ENCODE results near the gene NDUFA1.
"Not testable (repeated sequence)": the region's sequence is repeated elsewhere in the genome, so short reads cannot be mapped to it uniquely, and the experiment has no call there.

Gene NDUFA1

DNA sequence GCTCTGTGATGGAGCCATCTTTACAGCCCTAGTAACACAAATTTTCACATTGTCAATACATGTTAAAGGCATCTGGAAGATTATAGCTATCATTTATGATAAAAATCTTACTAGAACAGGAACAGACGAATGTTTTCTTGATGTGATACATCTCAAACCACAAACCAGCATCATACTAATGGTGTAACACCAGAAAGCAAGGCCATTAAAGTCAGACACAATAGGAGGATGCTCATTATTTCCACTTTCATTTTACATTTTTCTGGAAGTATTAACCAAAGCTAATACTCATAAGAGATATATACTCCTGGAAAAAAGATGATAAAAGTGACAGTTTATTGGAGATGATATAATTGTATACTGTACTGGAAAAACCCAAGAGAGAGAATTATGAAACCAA is 29.3 kb downstream of the NDUFA1 start:
- no peak for DNase-seq (ENCODE audit: low read depth in 4 of 4, low spot score in 1 of 4)

DNA sequence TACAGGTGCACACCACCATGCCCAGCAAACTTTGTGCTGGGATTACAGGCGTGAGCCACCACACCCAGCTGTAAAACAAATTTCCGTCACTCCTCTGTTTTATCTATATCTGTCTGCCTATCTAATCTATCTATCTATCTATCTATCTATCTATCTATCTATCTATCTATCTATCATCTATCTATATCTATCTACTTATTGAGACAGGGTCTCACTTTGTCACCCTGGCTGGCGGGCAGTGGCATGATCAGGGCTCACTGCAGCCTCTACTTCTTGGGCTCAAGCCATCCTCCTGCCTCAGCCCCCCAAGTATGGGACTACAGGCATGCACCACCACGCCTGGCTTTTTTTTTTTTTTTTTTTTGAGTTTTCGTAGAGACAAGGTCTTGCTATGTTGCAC is 44.7 kb downstream of the NDUFA1 start:
- DNase-seq (ENCODE audit: low read depth in 4 of 4, low spot score in 1 of 4): no peak

DNA sequence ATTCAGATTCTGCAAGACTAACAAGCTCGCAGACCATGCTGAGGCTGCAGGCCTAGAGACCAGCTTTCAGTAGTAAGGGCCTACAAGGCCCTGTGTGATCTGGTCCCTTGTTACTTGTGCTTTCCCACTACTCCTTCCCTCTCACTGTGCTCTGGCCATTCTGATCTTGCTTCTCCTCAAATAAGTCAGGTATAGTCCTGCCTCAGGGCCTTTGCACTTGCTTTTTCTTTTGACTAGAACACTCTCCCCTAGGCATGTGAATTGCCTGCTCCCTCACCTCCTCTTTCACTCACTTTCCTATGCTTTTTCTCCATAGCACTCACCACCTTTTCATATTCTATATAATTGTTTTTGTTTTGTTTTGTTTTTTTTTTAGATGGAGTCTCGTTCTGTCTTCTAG is 46.2 kb downstream of the NDUFA1 start:
- no peak for DNase-seq (ENCODE audit: low read depth in 4 of 4, low spot score in 1 of 4)

DNA sequence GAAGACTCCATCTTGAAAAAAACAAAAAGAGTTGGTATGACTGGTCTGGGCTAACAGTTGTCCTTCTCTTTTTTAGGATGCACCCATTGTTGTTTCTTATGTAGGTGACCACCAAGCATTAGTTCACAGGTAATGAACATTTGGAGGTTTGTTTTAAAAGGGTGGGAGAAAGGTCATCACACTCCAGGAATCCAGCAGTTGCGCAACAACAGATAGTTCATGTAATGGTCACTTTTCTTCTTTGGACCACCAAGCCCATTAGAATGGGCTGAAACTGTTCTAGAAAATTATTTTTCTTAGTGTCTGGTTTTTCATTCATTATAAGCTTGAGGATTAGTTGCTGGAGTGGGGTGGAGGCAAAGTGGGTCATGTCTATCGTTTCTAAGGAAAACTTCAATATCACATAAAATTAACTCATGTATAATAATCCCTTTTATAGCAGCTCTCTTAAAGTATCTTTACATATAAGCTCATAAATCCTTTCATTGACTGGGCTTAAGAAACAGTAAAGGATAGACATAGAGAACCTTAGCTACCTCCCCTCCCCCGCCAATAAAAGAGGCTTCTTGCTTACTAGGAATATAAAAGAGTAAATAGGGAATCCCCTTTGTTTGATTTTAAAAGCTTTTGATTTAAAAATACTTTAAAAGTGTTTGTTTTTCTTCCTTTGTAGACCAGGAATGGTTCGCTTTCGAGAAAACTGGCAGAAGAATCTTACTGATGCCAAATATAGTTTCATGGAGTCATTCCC is 48.4 kb downstream of the NDUFA1 start:
- DNase-seq (ENCODE audit: low read depth in 4 of 4, low spot score in 1 of 4): no peak

DNA sequence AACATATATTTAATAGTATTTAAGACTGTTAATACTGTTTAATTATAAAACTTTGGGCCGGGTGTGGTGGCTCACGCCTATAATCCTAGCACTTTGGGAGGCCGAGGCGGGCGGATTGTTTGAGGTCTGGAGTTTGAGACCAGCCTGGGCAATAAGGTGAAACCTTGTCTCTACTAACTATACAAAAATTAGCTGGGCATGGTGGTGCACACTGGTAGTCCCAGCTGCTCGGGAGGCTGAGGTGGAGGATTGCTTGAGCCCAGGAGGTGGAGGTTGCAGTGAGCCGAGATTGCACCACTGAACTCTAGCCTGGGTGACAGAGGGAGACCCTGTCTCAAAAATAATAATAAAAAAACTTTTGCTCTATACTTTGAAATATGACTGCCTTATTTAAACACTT is 50.8 kb downstream of the NDUFA1 start:
- not testable (repeated sequence) for DNase-seq (ENCODE audit: low read depth in 4 of 4, low spot score in 1 of 4)
